ENCODE results near the gene PARVB.

GRCh38 chr22:44215287-44215686, 191.2 kb downstream of the PARVB start:
- no peak for TF ChIP-seq YY1 (IDR thresholded peaks at IDR 0.05; ENCODE audit: insufficient read depth, insufficient read length)
- no peak for TF ChIP-seq ZNF274 (IDR thresholded peaks at IDR 0.05; ENCODE audit: low read depth, low read length)
- no peak for TF ChIP-seq SUZ12 (IDR thresholded peaks at IDR 0.05; ENCODE audit: extremely low read depth, insufficient read depth, insufficient read length)

Data from NT2/D1 (cell line).